Gastroesophageal sphincter (tissue), 3 donors: Measurements from ENCODE around the gene SAMMSON.

ENCODE experiments used
- EP300 ChIP-seq: sonication (generic); formaldehyde crosslinking; IDR thresholded peaks from one replicate; pipeline ENCODE4 v1.6.1; 2017; ENCODE audit warnings: antibody characterized with exemption, mild to moderate bottlenecking
- POLR2A ChIP-seq, 2 donors: fragments of 450-650 bp; IDR thresholded peaks; one replicate each; pipeline ENCODE4 v1.6.1; 2017; ENCODE audit warnings: antibody characterized with exemption in 2 of 2, mild to moderate bottlenecking in 2 of 2, moderate library complexity in 1 of 2
- POLR2AphosphoS5 ChIP-seq: sonication (generic); formaldehyde crosslinking; IDR thresholded peaks from one replicate; pipeline ENCODE4 v1.6.1; 2017; ENCODE audit warnings: antibody characterized with exemption
- TF ChIP-seq, protein P1 (sequence below), 4 experiments: fragments of 200-600 bp in 2 of 4; fragments of 450-650 bp in 2 of 4; sonication (generic) in 1 of 4; IDR thresholded peaks; one replicate each; pipeline ENCODE4 v1.5.1; 2017 to 2019; ENCODE audit warnings: antibody characterized with exemption in 4 of 4, mild to moderate bottlenecking in 2 of 4, moderate library complexity in 2 of 4

DNA sequence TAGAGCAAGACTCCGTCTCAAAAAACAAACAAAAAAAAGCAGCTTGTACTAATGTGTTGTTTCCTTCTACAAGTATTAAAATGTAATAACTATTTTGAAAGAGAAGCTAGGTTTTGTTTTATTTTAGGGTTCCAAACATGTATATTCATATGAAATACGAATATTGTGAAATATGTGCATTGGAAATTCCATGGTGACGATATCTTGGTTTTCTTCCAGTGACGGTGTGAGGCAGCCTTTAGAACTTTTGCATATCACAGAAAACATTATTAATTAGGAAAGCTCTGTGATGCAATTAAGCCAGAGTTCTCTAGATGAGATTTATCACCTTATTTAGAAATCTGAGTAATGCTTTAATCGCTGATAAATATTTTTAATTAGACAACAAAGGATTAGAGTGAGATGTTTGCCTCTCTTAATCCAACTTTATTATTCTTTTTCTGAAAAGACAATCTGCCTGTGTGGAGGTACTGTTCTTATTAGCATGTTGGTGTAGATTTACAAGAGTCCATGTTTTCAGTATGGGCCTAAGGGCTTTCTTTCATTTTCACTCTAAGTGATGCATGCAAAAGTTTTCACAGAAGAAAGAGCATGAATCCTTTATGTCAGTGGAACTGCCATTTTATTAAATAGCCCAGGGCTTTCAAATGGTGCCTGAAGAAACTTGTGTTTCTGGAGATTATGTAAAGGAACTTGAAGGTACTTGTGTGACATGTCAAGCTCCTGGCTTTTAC lies 37.7 kb upstream of the SAMMSON start:
- TF ChIP-seq, protein P1, sequence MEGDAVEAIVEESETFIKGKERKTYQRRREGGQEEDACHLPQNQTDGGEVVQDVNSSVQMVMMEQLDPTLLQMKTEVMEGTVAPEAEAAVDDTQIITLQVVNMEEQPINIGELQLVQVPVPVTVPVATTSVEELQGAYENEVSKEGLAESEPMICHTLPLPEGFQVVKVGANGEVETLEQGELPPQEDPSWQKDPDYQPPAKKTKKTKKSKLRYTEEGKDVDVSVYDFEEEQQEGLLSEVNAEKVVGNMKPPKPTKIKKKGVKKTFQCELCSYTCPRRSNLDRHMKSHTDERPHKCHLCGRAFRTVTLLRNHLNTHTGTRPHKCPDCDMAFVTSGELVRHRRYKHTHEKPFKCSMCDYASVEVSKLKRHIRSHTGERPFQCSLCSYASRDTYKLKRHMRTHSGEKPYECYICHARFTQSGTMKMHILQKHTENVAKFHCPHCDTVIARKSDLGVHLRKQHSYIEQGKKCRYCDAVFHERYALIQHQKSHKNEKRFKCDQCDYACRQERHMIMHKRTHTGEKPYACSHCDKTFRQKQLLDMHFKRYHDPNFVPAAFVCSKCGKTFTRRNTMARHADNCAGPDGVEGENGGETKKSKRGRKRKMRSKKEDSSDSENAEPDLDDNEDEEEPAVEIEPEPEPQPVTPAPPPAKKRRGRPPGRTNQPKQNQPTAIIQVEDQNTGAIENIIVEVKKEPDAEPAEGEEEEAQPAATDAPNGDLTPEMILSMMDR (IDR thresholded peaks at IDR 0.05): no peak
- TF ChIP-seq POLR2AphosphoS5 (no peak), POLR2A (IDR thresholded peaks at IDR 0.05) (no peak), EP300 (no peak)
